GM19395 (cell line): Measurements from ENCODE around the gene MAP2K4.
"Not testable (repeated sequence)": the region's sequence is repeated elsewhere in the genome, so short reads cannot be mapped to it uniquely, and the experiment has no call there.

Experiments
- ATAC-seq: cut with Tn5 transposase; IDR thresholded peaks from one replicate; pipeline ENCODE4 v1.9.1; 2021; ENCODE audit warnings: mild to moderate bottlenecking, moderate library complexity; ENCODE audit not compliant: unreplicated experiment

Gene MAP2K4

DNA sequence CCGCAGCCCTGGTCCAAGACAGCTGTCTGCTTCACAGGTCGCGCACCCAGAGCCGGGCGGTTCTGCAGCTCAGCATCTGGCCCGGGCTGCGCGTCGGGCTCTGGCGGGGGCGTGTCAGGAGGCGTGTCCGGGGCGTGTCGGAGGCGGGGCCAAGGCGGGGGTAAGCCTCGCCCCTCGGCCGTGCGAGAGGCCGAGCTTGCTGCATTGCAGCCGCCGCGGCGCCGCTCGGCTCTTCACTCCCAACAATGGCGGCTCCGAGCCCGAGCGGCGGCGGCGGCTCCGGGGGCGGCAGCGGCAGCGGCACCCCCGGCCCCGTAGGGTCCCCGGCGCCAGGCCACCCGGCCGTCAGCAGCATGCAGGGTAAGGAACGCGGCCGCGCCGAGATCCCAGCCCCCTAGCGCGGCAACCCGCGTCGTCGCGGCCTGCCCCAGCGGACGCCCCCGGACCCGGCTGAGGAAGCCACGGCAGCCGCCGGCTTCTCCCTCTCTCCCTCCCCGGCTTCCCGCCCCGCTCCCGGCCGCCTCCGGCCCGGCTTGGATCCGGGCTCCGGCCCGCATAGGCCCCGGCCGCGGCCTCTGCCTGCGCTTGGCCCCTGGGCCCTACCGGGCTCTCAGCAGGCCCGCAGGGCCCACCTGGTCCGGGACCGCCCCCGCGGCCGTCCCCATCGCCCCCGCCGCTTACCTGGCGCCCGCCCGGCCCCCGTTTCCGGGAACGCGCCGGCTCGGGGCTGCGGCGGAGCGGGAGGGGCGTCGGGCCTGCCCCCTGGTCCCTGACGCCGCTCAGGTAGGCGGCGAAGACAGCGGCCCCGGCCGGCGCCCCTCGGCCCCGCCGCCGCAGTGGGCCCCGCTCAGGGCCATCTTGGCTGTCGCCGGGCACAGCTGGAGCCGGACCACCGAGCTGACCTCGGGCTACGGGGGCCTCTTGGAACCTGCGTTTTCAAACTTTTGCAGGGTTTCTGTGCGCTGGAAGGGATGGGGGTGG is at the start of gene MAP2K4:
TSS of gene MAP2K4 (plus strand) at position 236 of the 981 bp plus-strand sequence. CDS start at position 246, 10 bp downstream.
- peak; percentile 95 for ATAC-seq

DNA sequence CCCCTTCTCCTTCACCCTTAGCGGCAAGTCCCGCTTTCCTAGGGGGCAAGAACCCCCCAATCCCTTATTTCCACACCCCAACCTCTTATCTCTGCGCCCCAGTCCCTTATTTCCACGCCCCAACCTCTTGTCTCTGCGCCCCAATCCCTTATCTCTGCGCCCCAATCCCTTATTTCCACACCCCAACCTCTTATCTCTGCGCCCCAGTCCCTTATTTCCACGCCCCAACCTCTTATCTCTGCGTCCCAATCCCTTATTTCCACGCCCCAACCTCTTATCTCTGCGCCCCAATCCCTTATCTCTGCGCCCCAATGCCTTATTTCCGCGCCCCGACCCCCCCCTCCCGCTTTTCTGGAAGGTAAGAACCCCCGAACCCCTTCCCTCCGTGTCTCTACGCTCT is 47.9 kb upstream of the MAP2K4 start:
- not testable (repeated sequence) for ATAC-seq

DNA sequence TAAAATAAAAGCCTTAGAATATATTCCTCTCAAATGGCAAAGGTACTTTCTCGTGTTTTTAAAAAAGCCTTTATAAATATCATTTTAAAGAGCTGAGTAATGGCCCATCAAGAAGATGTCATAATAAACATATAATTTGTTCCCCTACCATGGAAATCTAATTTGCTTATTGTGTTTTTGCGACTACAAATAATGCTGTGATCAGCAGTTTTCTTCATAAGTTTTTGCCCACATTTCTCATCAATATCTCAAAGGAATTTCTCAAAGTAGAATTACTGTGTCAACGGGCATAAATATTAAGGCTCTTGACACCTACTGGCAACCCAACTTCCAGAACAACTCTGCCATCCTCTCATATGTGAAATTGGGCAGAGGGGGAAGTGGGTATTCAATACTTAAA is 40.9 kb upstream of the MAP2K4 start:
- no peak for ATAC-seq

DNA sequence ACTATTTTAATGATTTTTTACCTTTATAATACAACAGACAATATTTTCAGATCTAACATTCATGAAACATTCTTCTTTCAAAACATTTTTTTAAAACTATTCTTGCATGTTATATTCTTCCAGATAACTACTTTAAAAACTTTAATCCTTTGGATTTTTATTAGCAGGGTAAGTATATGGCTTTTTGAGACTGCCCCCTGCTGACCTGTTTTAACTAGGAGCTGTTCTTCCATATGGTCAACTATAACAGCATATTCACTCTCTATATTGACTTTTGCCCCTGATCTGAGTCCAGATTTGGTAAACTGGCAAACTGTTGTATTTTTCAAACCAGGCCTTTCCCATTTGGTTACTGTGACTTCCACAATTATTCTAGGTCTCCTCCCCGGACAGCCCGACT is 39.9 kb upstream of the MAP2K4 start:
- ATAC-seq, result no peak

DNA sequence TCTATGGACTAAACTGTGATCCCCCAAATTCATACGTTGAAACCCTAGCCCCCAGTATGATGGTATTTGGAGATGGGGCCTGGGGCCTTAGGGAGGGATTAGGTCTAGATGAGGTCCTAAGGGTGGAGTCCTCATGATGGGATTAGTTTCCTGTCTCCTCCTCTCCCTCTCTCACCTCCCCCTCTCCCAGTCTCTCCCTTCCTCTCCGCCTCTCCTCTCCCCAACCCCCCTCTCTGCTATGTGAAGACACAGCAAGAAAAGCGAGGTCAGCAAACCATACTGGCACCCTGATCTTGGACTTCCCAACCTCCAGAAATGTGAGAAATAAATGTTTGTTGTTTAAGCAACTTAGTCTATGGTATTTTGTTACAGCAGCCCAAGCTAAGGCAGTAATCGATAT is 38.8 kb upstream of the MAP2K4 start:
- ATAC-seq, result no peak

DNA sequence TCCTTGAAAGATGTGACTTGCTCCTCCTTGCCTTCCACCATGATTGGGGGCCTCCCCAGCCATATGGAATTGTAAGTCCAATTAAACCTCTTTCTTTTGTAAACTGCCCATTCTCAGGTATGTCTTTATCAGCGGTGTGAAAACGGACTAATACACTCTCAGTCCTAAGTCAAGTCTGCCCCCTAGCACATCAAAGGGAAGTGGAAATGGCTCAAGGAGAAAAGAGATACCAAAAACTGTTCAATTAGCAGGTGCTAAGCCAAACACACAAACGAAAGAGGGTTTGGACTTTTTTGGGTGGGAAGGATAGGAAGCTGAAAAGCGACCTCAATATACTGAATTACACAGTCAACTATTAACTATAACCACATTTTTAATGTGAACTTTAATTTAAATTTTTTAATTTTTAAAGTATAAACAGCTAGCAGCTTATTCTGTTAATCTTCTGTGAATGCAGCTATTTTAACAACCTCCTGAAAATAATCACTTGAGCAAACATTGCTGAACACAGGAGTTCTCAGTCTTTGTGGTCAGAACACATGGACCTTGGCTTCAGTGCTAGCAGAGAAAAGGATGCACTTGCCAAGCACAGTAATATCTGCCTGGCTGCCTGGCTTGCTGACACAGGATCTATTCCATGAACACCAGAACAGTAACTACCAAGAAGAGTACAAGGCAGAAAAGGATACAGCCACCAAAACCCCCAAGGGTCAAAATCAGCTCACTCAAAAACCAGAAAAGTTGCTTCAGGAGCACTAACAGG is 34.3 kb upstream of the MAP2K4 start:
- no peak for ATAC-seq

DNA sequence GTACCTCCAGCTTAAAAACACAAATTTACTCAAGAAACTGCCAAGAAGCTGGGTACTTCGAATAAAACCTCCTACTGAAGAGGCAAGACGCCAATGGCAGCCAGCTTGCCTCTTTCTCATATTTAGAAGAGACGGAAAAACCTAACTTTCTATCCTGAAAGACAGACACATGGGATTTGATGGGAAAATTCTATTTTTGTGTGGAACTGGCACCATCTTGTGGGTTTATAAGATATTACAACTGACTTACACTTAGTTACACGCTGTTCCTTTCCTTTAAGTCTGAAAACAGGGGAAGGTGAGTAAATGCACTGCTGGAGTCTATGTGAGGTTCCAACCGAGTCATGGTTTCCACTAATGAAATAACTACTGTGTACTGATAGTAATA is 33.7 kb upstream of the MAP2K4 start:
- no peak for ATAC-seq

DNA sequence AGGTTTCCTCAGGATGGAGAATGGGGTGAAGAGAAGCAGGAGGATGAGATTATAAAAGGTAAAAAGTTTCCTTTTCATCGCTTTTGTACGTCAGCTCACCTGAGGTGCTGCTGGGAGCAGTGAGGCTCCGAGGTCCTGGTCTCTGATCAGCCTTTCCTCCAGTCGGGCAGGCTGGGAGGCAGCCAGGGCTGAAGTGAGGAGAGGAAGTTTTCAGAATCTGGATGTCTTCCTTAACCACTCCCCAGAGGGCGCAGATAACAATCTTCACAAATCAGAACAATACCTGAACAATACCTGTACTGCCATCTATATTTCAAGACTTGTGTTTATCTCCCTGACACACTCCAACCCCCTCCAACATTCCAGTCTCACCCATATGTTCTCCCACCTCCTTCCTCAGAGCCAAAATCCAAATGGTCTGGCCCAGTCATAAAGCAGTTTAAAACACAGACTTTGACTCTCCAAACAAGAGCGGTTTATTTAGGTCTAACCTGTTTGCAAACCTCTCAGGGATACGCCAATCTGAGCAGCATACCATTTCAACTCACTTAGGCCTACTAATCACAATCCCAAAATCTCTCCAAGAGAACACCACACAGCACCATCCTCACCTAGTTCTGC is 30.2 kb upstream of the MAP2K4 start:
- ATAC-seq, result no peak

DNA sequence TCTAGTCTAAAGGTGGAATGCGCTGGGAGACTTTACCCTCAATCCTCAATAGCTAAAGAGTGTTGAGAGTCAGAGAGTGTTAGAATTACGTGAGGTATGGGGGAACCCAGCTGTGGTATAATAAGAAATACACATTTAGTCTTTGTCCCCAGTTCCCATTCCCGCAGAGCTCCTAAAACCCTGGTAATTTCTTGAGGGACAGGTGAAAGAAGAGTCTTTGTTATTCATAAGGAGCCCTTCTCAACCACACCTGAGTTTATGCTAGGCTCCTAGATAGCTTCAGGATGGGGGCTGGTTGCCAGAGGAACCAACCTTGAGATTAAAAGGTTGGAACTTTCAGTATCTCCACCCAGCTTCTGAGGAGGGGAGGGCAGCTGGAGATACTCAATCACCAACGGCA is 29.2 kb upstream of the MAP2K4 start:
- ATAC-seq, result no peak

DNA sequence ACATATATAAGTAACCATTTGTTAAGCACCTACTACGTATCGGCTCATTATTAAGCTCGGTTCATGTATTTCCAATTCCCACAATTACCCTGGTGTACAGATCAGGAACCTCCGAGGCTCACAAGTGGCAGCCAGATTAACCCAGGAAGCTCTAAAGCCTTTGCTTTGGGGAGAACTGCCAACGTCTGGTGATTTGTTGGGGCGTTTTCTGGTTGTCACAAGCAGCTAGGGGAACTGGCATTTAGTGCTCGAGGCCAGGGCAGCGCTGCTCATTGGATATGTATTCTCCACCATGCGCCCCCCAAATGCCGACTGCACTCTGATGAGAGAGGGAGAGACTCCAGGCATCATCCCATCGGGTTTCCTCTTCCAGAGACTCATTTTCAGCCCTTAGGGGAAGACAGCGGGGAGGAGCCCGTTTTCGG is 23.9 kb upstream of the MAP2K4 start:
- peak; percentile 56 for ATAC-seq

DNA sequence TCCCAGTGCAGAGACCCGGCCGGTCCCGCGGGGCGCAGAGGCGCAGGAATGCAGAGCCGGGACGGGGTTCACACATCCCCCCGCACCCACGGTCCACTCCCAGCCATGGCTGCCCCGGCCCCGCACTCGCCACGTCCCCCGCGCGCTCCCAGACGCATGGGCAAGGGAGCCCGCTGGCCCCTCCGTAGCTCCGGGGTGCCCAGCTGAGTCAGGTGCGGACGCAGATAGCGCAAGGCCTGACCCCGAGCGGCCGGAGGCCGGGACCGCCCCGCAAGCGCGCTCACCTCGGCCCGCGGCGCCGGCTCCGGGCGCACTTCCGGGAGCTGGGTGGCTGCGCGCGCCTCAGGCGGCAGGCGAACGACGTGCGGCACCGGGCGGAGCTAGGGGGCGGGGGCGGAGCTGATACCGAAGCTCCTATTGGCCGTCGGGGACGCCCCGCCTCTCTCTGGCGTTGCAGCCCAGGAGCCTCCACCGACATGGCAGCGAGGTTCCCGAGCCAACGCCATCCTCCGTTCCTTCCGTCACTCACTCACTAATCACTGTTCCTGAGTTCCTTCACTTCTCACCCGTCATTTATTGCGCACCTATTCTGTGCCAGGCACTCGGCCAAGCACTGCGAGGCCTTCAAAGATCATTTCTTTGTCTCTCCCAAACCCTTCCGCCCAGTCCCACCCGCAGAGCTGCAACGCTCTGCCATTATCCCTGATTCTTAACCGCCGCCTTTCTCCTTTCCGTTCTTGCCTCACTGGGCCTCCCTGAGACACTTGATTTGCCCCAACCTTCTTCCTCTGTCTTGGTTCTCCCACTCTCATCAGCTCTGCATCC is 23.3 kb upstream of the MAP2K4 start, which contains the start of gene ZNF18:
TSS of gene ZNF18 (minus strand) at position 329 of the 825 bp plus-strand sequence. CDS start 4,646 bp downstream, outside the sequence.
- ATAC-seq, result peak; percentile 96

DNA sequence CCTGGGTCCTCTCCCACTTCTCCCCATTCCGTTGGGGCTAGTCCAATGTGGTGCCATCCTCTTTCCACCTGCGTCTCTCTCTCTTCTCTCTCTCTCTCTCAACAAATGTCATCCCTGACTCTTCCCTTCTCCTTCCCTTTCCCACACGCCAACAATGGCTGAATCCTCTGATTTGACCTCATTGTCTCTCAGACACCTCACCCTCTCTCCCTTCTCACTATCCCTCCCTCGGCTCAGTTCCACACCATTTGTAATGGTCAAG is 22.8 kb upstream of the MAP2K4 start:
- ATAC-seq, result peak; percentile 1

DNA sequence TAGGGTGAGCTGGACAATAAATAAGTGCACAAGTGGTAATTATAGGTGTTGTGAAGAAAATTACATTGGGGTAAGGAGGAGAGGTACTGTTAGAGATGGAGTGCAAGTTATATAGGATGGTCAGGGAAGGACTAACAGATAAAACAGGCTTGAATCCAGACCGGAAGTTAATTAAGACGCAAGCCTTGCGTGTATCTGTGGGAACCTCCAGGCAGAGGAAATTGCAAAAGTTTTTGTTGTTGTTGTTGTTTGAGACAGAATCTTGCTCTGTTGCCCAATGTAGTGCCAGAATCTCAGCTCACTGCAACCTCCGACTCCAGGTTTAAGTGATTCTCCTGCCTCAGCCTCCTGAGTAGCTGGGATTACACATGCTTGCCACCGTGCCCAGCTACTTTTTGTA is 21.0 kb upstream of the MAP2K4 start:
- ATAC-seq, result no peak

DNA sequence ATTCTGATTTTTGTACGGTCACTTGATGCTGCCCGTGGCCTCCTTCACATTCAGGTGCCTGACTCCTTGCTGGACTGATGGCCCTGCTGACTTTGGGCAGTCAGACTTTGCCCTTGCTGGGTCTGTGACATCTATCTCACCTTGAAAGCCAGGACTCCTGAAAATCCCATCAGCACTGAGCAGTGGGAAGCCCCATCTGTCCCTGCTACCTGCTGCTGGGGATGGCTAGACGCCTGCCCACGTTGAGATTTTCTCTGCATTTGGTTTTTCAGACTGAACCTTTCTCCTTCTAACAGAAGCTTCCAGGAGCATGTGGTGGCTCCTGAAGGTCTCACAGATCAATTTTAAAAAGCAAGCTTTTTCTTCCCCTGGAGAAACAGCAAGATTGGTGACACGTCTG is 13.2 kb upstream of the MAP2K4 start:
- no peak for ATAC-seq

DNA sequence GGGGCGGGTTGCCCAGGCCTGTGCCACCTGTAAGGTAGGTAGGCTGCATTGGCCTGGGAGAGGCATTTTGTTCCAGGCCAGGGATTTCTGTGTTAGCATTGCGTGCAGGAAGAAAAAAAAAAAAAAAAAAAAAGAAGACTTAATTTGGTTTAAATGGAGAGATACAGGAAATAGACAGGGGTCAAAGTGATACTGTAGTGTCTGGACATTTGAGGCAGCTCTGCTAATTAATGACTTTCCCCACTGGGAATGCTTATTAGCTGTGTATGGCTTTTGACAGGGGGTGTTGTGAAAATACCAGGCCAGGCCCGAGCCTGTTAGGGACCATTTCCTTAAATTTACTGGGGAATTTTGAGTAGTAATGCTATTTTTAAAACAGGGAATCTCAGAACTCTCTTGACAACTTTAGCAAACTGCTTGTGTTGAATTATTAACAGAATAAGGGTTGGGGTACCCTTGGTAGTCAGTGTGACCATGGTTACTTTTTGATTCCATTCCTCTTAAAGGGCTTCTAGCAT is 1.0 kb downstream of the MAP2K4 start:
- ATAC-seq, result no peak

DNA sequence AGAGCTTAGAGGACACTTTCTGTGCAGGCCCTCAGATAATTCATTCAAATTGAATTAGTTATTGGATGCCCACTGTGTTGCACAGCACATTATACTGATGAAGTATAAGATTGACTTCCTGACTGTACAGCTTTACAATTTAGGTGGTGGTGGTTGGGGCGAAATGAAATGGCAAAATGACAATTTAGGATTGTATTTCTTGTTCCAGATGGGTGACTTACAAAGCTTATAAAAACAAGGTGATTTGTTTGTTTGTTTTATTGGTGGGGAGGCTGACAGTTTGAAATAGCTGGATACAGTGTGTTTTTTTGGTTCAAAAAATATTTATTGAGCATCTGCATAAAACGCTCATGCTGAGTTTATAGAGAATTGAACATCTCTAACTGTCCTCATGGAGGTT is 1.6 kb downstream of the MAP2K4 start:
- no peak for ATAC-seq

DNA sequence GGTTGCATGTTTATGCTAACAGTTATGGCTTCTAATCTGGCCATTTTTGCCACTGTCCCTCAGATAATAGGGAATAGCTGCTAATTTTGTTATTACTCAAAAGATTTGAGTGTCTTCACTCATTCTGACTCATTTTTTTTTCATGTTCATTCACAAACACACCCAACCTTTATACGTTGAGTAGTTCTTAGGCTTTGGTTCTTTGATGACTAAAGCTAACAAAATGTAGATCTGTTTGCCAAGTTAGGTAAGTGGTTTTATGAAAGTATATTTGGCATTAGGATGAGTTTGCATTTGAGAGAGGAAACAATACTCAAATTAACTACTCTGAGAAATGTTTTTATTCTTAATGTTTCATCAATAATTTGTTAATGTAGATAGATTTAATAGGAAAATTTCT is 3.6 kb downstream of the MAP2K4 start:
- ATAC-seq, result no peak

DNA sequence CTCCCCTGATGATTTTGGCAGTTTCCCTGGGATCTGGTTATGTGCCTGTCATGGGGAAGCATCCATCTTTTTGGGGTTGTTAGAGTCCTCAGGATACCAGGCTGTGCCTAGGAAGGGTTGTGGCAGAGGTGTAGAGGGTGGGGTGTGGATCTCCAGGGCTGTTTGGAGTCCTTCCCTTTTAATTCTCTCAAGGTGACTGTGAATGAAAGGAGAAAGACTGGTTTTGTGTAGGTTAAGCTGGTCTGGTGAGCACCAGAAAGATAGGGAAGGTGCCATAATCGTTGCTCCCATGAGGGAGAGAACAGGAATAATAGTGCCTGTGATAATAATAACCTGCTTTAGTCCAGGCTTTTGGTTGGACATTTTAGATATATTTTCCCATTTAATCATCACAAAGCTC is 7.0 kb downstream of the MAP2K4 start:
- no peak for ATAC-seq

DNA sequence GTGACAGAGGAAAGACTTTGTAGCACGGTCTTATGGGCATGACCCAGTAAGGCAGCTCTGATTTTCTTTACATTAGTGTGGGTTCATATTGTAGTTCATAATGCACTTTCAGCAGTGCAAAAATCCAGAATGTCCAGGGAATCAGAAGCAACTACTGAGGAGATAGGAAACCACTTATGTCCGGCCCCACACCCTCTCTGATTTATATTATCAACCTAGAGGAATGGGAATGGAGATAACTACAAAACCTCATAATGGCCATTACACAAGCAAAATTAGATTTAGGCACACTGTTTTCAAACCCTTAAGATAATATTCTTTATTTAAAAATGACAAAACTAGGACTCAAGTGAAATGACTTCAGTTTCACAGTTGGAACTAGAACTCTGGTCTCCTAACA is 7.9 kb downstream of the MAP2K4 start:
- no peak for ATAC-seq

DNA sequence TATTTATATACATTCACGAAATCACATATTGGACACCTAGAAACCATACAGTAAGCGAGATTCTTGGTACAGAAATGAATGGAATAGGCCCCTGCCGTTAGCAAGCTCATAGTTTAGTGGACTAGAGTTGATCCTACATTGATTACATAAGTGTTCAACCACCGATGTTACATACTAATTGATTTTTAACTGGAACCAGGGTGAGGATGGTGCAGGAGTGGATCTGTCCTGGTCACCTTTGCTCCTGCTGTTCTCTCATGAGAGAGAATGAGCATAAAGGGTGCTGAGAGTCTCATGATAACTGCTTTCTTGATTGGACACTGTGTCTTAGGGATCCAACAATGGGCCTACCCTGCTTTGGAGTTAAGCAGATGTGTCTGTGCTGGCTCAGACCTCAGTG is 13.9 kb downstream of the MAP2K4 start:
- no peak for ATAC-seq

DNA sequence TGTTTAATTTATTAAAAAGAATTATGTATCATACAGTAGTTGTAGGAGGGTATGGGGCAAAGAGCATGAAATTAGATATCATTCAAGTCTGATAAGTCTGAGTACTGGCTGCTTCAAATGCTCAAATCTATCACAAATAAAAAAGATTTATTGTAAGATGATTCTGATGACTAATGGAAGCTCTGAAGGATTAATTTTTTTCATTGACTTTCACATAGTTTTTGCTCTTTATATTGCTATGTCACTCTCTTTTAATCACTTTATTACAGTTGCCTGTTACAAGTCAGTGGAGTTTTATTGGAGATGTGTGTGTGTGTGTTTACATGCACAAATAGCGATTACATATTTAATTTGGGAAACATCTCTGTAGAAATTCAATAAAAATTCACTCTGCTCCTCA is 15.0 kb downstream of the MAP2K4 start:
- no peak for ATAC-seq
